ENCODE measurements around the gene DIDO1. TPM values are rescaled to one million over a fixed set of nuclear protein-coding genes. Genes with fewer than 3 reads are reported as not detected.

DIDO1 gene
- total and polyA plus RNA-seq, 2 of the 13 experiments (the other 11 are each of a cell fraction or from before 2014, with no cell fraction given): 75.0 to 75.1 TPM

- TF ChIP-seq TARDBP (CRISPR knock-in tag; IDR thresholded peaks at IDR 0.05) (0 out of 2 replicates have a peak, but pooled peaks have one; percentile 42), TEAD3 (CRISPR knock-in tag; optimal IDR thresholded peaks at IDR 0.05; ENCODE audit: borderline replicate concordance) (peak; percentile 35), ARID5B (CRISPR knock-in tag; IDR thresholded peaks at IDR 0.05) (no peak), KDM2A (CRISPR knock-in tag; IDR thresholded peaks at IDR 0.05; ENCODE audit: borderline replicate concordance, low read depth) (peak; percentile 60; the same call in 1 of the 2 replicates), ZNF772 (CRISPR knock-in tag; IDR thresholded peaks at IDR 0.05) (no peak), ZNF256 (CRISPR knock-in tag; conservative IDR thresholded peaks at IDR 0.05) (no peak), CAMTA2 (CRISPR knock-in tag; IDR thresholded peaks at IDR 0.05; ENCODE audit: borderline replicate concordance) (0 out of 2 replicates have a peak, but pooled peaks have one; percentile 85), DDIT3 (CRISPR knock-in tag; IDR thresholded peaks at IDR 0.05) (no peak), KIAA2018 (CRISPR knock-in tag; IDR thresholded peaks at IDR 0.05; ENCODE audit: borderline replicate concordance) (0 out of 2 replicates have a peak, but pooled peaks have one; percentile 2), KLF15 (CRISPR knock-in tag; IDR thresholded peaks at IDR 0.05; ENCODE audit: borderline replicate concordance) (no peak), ZSCAN21 (CRISPR knock-in tag; IDR thresholded peaks at IDR 0.05; ENCODE audit: borderline replicate concordance) (0 out of 2 replicates have a peak, but pooled peaks have one; percentile 6)
Measured at GRCh38 chr20:62970307-62971210, 44.3 kb upstream of the DIDO1 start (continued).

Data from HepG2 (cell line).